Measurements from ENCODE around the gene RRP1B. TPM values are rescaled to one million over a fixed set of nuclear protein-coding genes. Genes with fewer than 3 reads are reported as not detected.

The RRP1B gene
- total RNA-seq, result 22.6 and 28.2 TPM in 2 replicates

GRCh38 chr21:43659136-43660000 is at the start of gene RRP1B, which contains the start of gene HSF2BP:
RRP1B (plus strand) TSS chr21:43659560; CDS start chr21:43659665, 105 bp downstream.
HSF2BP (minus strand) TSS chr21:43659488; CDS start chr21:43658096, 1,392 bp downstream.

GRCh38 chr21:43718872-43719747 is 59.8 kb downstream of the RRP1B start, which contains the start of gene PDXK:
PDXK (plus strand) TSS chr21:43719129; CDS start chr21:43719295, 166 bp downstream.

Small RNA genes lying within 50 kb of the gene (small RNA-seq; reads per million reads assigned to genes)
- not detected for gene MIR6070

Other genes starting within 250 kb of the RRP1B start
- gene SIK1, start 232.4 kb upstream of the RRP1B start, total RNA-seq, result 0.97 and 2.6 TPM in 2 replicates
- gene HSF2BP, start 72 bp upstream of the RRP1B start, total RNA-seq, result 0.97 and 2.3 TPM in 2 replicates
- 83.7 and 93.3 TPM in 2 replicates for gene PDXK, start 59.6 kb downstream of the RRP1B start, total RNA-seq
- gene CSTB, start 116.7 kb downstream of the RRP1B start, total RNA-seq, result 11.4 and 13.8 TPM in 2 replicates
- gene RRP1, start 130.0 kb downstream of the RRP1B start, total RNA-seq, result 18.5 and 21.4 TPM in 2 replicates
- 43.6 and 44.9 TPM in 2 replicates for gene AGPAT3, start 205.7 kb downstream of the RRP1B start, total RNA-seq